Measurements from ENCODE around the gene ACP7. TPM values are rescaled to one million over a fixed set of nuclear protein-coding genes. Genes with fewer than 3 reads are reported as not detected.

Gene ACP7
- total and polyA plus RNA-seq, 9 of the 15 experiments (the other 6 are each of a cell fraction or from before 2014, with no cell fraction given): not detected

- TF ChIP-seq, protein P1, sequence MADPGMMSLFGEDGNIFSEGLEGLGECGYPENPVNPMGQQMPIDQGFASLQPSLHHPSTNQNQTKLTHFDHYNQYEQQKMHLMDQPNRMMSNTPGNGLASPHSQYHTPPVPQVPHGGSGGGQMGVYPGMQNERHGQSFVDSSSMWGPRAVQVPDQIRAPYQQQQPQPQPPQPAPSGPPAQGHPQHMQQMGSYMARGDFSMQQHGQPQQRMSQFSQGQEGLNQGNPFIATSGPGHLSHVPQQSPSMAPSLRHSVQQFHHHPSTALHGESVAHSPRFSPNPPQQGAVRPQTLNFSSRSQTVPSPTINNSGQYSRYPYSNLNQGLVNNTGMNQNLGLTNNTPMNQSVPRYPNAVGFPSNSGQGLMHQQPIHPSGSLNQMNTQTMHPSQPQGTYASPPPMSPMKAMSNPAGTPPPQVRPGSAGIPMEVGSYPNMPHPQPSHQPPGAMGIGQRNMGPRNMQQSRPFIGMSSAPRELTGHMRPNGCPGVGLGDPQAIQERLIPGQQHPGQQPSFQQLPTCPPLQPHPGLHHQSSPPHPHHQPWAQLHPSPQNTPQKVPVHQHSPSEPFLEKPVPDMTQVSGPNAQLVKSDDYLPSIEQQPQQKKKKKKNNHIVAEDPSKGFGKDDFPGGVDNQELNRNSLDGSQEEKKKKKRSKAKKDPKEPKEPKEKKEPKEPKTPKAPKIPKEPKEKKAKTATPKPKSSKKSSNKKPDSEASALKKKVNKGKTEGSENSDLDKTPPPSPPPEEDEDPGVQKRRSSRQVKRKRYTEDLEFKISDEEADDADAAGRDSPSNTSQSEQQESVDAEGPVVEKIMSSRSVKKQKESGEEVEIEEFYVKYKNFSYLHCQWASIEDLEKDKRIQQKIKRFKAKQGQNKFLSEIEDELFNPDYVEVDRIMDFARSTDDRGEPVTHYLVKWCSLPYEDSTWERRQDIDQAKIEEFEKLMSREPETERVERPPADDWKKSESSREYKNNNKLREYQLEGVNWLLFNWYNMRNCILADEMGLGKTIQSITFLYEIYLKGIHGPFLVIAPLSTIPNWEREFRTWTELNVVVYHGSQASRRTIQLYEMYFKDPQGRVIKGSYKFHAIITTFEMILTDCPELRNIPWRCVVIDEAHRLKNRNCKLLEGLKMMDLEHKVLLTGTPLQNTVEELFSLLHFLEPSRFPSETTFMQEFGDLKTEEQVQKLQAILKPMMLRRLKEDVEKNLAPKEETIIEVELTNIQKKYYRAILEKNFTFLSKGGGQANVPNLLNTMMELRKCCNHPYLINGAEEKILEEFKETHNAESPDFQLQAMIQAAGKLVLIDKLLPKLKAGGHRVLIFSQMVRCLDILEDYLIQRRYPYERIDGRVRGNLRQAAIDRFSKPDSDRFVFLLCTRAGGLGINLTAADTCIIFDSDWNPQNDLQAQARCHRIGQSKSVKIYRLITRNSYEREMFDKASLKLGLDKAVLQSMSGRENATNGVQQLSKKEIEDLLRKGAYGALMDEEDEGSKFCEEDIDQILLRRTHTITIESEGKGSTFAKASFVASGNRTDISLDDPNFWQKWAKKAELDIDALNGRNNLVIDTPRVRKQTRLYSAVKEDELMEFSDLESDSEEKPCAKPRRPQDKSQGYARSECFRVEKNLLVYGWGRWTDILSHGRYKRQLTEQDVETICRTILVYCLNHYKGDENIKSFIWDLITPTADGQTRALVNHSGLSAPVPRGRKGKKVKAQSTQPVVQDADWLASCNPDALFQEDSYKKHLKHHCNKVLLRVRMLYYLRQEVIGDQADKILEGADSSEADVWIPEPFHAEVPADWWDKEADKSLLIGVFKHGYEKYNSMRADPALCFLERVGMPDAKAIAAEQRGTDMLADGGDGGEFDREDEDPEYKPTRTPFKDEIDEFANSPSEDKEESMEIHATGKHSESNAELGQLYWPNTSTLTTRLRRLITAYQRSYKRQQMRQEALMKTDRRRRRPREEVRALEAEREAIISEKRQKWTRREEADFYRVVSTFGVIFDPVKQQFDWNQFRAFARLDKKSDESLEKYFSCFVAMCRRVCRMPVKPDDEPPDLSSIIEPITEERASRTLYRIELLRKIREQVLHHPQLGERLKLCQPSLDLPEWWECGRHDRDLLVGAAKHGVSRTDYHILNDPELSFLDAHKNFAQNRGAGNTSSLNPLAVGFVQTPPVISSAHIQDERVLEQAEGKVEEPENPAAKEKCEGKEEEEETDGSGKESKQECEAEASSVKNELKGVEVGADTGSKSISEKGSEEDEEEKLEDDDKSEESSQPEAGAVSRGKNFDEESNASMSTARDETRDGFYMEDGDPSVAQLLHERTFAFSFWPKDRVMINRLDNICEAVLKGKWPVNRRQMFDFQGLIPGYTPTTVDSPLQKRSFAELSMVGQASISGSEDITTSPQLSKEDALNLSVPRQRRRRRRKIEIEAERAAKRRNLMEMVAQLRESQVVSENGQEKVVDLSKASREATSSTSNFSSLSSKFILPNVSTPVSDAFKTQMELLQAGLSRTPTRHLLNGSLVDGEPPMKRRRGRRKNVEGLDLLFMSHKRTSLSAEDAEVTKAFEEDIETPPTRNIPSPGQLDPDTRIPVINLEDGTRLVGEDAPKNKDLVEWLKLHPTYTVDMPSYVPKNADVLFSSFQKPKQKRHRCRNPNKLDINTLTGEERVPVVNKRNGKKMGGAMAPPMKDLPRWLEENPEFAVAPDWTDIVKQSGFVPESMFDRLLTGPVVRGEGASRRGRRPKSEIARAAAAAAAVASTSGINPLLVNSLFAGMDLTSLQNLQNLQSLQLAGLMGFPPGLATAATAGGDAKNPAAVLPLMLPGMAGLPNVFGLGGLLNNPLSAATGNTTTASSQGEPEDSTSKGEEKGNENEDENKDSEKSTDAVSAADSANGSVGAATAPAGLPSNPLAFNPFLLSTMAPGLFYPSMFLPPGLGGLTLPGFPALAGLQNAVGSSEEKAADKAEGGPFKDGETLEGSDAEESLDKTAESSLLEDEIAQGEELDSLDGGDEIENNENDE (IDR thresholded peaks at IDR 0.05; ENCODE audit: low read depth, low read length): no peak
Observed at GRCh38 chr19:39060171-39060570, 24.0 kb upstream of the ACP7 start (continued).

All from K562 (cell line).